ENCODE measurements around the gene ARSK. TPM values are rescaled to one million over a fixed set of nuclear protein-coding genes. Genes with fewer than 3 reads are reported as not detected.

Gene ARSK
- polyA plus RNA-seq, 1 of the 3 experiments (the other 2 are of a cell fraction), result 5.6 TPM

DNA sequence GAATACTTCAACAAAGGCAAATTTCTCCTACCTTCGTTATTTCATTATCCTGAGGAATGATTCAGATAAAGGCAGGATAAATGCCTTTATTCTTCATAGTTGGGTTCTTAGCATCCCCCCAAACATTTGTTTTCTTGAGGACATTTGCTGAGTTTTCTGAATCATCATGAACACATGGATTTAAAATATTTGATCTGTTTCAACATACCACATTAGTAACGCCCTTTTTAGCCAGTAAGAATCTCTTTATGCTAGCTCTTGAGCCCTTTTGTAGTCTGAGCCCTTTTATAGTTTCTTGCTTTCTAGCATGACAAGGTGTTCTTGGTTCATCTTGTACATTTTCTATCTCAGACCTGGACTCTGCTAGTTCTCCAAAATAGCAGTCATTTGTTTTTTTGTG is 28.0 kb upstream of the ARSK start:
- POLR2A ChIA-PET, result no interaction called here
- H3F3A ChIP-seq (replicated peaks; ENCODE audit: insufficient read depth), result peaks cover 8% of the 10 kb centered on the region
- H3K27ac ChIP-seq (ENCODE audit: low read depth in 2 of 2, low read length in 1 of 2), result no peak overlapping the region
- H3K4me3 ChIP-seq (ENCODE audit: low read depth in 2 of 2, low read length in 1 of 2), result no peak overlapping the region
- H3K9me3 ChIP-seq, result no peaks in the 10 kb centered on the region
- H3K27me3 ChIP-seq (ENCODE audit: insufficient read depth), result no peaks in the 10 kb centered on the region
- peaks cover 7% of the 10 kb centered on the region; the same call in 1 of the 2 replicates for H3K79me2 ChIP-seq (ENCODE audit: insufficient read depth)
- H3K9me2 ChIP-seq, result no peaks in the 10 kb centered on the region
- no peak for TF ChIP-seq TAF1 (IDR thresholded peaks at IDR 0.05; ENCODE audit: borderline replicate concordance, low read depth, low read length)
- no peak for TF ChIP-seq CHD2 (IDR thresholded peaks at IDR 0.05; ENCODE audit: low read length, partially characterized antibody)
- TF ChIP-seq, protein P1, sequence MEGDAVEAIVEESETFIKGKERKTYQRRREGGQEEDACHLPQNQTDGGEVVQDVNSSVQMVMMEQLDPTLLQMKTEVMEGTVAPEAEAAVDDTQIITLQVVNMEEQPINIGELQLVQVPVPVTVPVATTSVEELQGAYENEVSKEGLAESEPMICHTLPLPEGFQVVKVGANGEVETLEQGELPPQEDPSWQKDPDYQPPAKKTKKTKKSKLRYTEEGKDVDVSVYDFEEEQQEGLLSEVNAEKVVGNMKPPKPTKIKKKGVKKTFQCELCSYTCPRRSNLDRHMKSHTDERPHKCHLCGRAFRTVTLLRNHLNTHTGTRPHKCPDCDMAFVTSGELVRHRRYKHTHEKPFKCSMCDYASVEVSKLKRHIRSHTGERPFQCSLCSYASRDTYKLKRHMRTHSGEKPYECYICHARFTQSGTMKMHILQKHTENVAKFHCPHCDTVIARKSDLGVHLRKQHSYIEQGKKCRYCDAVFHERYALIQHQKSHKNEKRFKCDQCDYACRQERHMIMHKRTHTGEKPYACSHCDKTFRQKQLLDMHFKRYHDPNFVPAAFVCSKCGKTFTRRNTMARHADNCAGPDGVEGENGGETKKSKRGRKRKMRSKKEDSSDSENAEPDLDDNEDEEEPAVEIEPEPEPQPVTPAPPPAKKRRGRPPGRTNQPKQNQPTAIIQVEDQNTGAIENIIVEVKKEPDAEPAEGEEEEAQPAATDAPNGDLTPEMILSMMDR (IDR thresholded peaks at IDR 0.05), result no peak
- no peak for TF ChIP-seq RXRA (IDR thresholded peaks at IDR 0.05; ENCODE audit: borderline replicate concordance, low read depth)
- no peak for TF ChIP-seq GABPA (IDR thresholded peaks at IDR 0.05; ENCODE audit: low read depth)
- TF ChIP-seq FOXJ3 (CRISPR knock-in tag; IDR thresholded peaks at IDR 0.05), result no peak
- no peak for TF ChIP-seq NRF1 (IDR thresholded peaks at IDR 0.05; ENCODE audit: low read depth, low read length)
- TF ChIP-seq JUND (IDR thresholded peaks at IDR 0.05), result no peak
- no peak for TF ChIP-seq NFIC (IDR thresholded peaks at IDR 0.05; ENCODE audit: borderline replicate concordance)
- no peak for TF ChIP-seq RFX5 (IDR thresholded peaks at IDR 0.05; ENCODE audit: low read length)
- TF ChIP-seq, protein P2, sequence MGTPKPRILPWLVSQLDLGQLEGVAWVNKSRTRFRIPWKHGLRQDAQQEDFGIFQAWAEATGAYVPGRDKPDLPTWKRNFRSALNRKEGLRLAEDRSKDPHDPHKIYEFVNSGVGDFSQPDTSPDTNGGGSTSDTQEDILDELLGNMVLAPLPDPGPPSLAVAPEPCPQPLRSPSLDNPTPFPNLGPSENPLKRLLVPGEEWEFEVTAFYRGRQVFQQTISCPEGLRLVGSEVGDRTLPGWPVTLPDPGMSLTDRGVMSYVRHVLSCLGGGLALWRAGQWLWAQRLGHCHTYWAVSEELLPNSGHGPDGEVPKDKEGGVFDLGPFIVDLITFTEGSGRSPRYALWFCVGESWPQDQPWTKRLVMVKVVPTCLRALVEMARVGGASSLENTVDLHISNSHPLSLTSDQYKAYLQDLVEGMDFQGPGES (IDR thresholded peaks at IDR 0.05; ENCODE audit: low read depth, low read length), result no peak
- TF ChIP-seq, protein P3, sequence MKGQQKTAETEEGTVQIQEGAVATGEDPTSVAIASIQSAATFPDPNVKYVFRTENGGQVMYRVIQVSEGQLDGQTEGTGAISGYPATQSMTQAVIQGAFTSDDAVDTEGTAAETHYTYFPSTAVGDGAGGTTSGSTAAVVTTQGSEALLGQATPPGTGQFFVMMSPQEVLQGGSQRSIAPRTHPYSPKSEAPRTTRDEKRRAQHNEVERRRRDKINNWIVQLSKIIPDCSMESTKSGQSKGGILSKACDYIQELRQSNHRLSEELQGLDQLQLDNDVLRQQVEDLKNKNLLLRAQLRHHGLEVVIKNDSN (IDR thresholded peaks at IDR 0.05; ENCODE audit: borderline replicate concordance, low read depth), result no peak
- no peak for TF ChIP-seq MXI1 (IDR thresholded peaks at IDR 0.05; ENCODE audit: low read depth, low read length)
- TF ChIP-seq, protein P4, sequence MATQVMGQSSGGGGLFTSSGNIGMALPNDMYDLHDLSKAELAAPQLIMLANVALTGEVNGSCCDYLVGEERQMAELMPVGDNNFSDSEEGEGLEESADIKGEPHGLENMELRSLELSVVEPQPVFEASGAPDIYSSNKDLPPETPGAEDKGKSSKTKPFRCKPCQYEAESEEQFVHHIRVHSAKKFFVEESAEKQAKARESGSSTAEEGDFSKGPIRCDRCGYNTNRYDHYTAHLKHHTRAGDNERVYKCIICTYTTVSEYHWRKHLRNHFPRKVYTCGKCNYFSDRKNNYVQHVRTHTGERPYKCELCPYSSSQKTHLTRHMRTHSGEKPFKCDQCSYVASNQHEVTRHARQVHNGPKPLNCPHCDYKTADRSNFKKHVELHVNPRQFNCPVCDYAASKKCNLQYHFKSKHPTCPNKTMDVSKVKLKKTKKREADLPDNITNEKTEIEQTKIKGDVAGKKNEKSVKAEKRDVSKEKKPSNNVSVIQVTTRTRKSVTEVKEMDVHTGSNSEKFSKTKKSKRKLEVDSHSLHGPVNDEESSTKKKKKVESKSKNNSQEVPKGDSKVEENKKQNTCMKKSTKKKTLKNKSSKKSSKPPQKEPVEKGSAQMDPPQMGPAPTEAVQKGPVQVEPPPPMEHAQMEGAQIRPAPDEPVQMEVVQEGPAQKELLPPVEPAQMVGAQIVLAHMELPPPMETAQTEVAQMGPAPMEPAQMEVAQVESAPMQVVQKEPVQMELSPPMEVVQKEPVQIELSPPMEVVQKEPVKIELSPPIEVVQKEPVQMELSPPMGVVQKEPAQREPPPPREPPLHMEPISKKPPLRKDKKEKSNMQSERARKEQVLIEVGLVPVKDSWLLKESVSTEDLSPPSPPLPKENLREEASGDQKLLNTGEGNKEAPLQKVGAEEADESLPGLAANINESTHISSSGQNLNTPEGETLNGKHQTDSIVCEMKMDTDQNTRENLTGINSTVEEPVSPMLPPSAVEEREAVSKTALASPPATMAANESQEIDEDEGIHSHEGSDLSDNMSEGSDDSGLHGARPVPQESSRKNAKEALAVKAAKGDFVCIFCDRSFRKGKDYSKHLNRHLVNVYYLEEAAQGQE (IDR thresholded peaks at IDR 0.05; ENCODE audit: low read depth, low read length), result no peak
- no peak for TF ChIP-seq RCOR1 (IDR thresholded peaks at IDR 0.05; ENCODE audit: low read length)
- TF ChIP-seq POLR2AphosphoS5 (IDR thresholded peaks at IDR 0.05; ENCODE audit: low read depth, low read length), result no peak
- TF ChIP-seq FOSL2 (IDR thresholded peaks at IDR 0.05; ENCODE audit: borderline replicate concordance, low read depth), result no peak
- no peak for TF ChIP-seq ELF1 (IDR thresholded peaks at IDR 0.05)
- TF ChIP-seq EP300 (IDR thresholded peaks at IDR 0.05; ENCODE audit: borderline replicate concordance in 1 of 2, low read depth in 1 of 2, low read length in 1 of 2), result no peak
- no peak overlapping the region for H3K4me2 ChIP-seq
- no peaks in the 10 kb centered on the region for H4K20me1 ChIP-seq (ENCODE audit: insufficient read depth)
- CTCF ChIA-PET, result no interaction called here
- WGBS (ENCODE audit: low lambda C conversion rate), result 100% methylated on average over 2 of the region's 2 CpGs
- no peak overlapping the region for H3K9ac ChIP-seq
- H3K36me3 ChIP-seq (replicated peaks in 1 of 2; ENCODE audit: control insufficient read depth in 1 of 2, insufficient read depth in 2 of 2, low read length in 1 of 2), result peaks cover 71 to 87% of the 10 kb centered on the region in 2 experiments
- peaks cover 0 to 4% of the 10 kb centered on the region in 2 experiments; a peak in 2 of 4 replicates for H3K4me1 ChIP-seq (ENCODE audit: control insufficient read depth in 1 of 2, insufficient read depth in 2 of 2, low read depth in 1 of 2, low read length in 1 of 2)
- DNase-seq, result no peak
- H2AFZ ChIP-seq (ENCODE audit: low read depth), result no peak overlapping the region

All from SK-N-SH (cell line).